Measurements from ENCODE around the gene PALMD.

Gene PALMD

GRCh38 chr1:99662539-99663080 is 16.7 kb downstream of the PALMD start:
- DNase-seq = no peak

DNA sequence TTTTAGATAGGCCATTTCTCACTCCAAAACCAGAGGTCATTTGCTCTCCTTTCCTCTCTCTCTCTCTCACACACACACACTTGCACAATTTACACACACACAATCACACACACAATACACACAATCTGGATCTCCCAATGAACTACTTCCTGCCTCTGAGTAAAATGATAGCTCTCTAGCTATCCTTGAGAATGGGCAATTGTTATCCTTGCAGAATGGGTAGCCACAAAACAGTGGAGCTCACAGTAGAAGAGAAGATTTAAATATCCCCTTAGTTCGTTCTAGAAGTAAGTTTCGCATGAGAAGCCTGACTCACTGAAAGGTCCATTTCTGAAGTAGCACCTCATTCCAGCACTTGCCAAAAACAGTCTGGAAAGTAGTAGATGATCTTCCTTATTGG is 17.6 kb downstream of the PALMD start:
- DNase-seq = no peak

DNA sequence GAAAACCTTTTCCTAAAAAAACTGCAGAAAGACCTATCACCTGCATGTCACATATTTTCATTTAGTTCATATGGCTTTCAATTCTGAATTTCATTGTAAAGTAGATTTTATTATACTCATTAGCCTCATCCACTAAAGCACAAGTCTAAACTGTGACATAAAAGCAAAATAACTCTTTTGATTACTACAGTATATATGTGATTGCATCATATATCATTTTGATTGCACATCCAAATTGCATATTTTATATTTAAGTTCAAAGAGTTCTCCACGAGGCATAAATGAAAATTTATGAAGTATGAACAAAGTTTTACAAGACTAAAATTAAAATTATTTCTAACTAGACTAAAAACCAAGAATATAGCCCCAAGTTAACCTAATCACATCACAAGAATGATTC is 19.3 kb downstream of the PALMD start:
- no peak for DNase-seq

- no peak for DNase-seq
Observed at GRCh38 chr1:99669376-99669775, 23.5 kb downstream of the PALMD start.

GRCh38 chr1:99669821-99670220 is 23.9 kb downstream of the PALMD start:
- no peak for DNase-seq

DNA sequence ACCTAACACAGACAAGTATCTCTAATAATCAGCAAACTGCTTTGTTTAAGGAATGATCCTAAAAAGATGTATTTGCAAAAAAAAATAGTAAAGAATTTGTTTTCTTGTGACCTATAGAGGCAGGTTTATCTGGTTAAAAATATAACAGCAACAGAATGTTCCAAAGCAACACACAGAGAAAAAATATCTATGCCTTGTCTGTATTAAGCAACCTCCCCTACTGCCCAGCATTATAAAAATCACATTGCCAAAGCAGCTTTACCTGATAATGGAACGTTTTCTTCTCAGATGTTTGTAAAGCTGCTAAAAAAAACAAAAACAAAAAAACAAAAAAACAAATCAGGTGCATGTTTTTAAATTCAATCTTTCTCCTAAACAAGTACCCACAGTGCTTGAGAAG is 24.7 kb downstream of the PALMD start:
- DNase-seq = no peak

- no peak for DNase-seq
Observed at GRCh38 chr1:99672038-99672437, 26.1 kb downstream of the PALMD start.

GRCh38 chr1:99672530-99673213 is 26.8 kb downstream of the PALMD start:
- DNase-seq = no peak

DNA sequence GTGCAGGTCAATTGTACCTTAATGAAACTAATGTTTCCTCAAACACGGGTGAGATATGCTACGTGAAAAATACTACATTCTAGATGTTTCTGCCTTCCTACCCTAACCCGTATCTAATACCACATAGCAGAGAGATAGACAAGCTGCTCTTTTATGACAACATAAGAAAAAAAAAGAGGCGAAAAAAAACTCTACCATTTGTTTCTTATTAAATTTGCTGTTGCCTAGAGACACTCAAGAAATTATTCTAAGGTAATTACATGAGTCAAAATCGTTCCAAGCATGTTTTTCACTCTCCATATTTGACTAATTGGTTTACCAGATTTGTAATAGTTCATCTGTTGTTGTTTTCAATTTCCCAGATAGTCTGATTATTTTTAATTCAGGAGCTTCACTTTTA is 27.4 kb downstream of the PALMD start:
- no peak for DNase-seq

DNA sequence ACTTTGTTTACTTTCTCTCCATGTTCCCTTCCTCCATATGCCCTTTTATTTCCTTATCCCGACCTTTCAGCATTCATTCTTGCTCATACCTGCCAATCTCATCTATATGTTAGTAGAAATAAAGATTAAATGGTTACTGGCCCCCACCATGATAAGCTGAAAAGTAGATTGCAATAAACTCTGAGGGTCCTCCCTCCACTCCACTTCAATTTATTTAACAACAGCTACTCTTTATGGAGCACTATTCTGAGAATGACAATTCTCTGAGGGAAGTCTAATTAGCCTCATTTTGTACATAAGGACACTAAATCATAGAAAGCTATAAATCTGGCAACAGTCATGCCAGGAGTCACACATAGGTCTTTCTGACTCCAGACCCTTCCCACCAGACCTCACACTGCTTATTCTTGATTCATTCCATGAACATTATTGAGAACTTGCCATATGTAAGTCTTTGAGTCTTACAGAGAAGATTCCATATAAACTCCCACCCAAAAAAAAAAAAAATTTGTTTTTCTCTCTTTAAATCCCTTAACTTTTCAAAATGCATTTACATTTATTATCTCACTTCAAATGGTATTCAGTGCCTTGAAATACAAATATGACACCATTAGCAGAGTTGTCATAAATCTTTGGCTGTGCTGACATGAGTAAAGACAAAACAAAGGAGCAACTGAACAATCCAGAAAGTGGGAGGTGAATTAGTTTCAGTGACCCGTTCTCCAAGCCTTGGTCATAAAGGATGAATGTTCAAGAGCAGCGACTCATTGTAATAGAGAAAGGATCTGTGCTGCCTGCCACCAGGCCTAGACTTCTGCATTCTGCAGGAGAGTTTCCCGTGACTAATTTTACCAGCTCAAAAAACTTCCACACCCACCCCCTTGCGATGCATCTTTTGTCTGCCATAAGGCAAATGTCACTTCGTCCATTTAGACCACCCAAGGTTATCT is 28.5 kb downstream of the PALMD start:
- DNase-seq = no peak

DNA sequence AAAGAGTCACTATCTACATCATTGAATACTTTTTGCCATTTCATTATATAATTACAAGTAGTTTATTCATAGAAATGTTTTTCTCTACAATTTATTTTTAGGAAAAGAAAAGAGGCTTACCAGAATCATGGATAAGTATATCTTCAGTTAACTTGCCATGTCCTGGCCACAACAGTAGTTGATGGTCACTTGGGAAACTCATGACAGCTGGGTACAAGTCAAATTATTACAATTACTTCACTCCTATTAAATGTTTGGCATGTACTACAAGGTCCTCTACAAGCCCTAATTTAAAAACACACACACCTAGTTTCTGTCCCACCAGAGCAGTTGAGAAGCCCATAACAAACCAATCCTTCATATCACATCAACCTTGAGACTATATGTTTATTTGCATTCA is 29.4 kb downstream of the PALMD start:
- no peak for DNase-seq

DNA sequence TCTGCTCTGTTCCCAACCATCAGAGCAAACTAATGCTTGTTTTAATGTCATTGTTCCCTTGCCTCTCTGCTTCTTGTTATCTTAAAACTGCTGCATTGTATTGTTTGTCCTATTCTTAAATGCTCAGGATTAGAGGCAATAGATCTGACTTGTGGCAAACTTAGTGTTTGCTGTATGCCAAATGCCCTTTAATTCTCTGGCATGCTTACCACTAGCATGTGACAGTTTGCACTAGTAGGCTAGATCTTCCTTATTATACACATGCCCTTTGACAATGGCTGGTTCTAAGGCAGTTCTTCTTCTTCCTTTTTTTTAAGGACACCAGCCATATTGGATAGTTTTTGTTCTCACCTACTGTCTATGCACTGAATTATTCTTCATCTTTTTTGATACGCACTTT is 30.1 kb downstream of the PALMD start:
- DNase-seq = no peak

DNA sequence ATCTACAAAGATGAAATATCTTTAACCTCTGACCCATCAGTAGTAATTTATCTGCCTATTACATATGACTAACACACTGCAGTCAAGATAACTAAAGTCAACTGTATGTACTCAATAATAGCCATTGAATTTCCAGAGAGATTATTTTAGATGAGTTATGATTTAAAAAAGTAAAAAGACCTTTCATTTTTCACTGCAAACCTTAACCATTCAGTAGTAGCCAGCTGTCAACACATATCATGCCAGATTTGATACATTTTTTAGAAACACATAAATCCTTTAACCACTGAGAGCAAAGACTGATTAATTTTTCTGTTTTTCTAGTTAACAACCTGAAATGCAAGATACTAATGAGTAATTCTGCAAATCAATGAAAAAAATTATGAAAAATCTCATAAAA is 31.0 kb downstream of the PALMD start:
- DNase-seq = no peak

GRCh38 chr1:99677416-99677815 is 31.5 kb downstream of the PALMD start:
- no peak for DNase-seq

- no peak for DNase-seq
Observed at GRCh38 chr1:99680270-99680669, 34.4 kb downstream of the PALMD start.

DNA sequence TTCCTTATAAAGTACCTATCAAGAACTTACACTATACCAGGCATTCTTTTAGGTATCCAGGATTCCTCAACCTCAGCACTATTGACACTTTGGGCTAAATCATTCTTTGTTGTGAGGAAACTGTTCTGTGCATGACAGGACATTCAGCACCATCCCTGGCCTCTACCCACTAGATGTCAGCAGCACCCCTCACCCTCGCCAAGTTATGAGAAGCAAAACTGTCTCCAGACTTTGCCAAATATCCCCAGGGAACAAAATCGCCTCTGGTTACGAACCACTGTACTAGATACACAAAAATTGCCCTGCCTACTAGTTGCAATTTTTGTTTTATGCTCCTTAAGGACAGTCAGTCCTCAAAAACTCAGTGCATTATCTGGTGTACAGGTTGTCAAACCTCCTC is 35.7 kb downstream of the PALMD start:
- no peak for DNase-seq

DNA sequence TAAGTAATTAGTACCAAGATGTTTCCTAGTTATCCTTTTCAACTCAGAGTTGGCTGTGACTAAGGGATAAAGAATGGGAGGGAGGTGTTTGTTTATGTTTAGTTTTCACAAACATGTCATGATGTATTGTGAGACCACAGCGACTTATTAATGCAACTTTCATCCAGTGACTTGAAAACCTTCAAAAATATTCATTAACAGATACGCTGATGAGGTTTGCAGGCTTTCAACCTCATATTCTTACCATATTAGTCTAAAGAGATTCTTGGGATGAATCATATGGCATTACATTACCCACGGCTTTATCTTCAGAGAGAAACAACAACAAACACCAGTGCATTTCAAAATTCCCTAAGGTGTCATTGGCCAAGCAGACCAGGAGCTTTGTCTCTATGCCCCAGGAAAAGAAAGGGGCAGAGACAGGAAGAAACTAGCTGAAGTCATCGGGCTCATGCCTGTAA is 36.4 kb downstream of the PALMD start:
- no peak for DNase-seq

DNA sequence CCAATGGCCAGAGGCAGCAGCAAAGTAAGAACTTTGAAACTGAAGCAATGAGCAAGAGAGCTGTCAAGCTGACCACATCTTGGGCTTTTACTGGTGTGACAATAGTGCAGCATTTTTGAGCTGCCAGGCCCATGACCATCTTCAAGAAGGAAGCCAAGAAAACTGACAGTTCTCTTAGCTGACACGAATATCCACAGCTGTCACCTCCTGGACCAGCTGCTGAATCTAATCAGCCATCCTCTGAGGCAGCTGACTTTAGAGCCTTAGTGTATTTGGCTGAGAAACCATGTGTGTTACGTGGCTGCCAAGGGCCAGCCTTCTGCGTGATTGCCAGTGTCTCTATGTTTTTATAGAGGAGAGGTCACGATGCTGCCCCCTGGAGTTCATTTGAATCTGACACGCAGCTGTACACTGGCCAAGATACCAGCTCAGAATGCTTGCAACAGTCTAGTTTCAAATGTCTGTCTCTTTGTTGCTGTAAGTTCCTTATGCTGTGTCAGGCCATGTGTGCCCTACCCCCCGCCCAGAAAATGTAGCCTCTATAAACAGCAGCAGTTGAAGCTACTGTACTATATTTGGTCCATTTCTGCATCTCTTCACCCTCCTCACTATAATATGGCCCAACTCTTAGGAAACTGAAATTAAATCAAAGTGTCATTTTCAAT is 39.7 kb downstream of the PALMD start:
- DNase-seq = peak; percentile 34

DNA sequence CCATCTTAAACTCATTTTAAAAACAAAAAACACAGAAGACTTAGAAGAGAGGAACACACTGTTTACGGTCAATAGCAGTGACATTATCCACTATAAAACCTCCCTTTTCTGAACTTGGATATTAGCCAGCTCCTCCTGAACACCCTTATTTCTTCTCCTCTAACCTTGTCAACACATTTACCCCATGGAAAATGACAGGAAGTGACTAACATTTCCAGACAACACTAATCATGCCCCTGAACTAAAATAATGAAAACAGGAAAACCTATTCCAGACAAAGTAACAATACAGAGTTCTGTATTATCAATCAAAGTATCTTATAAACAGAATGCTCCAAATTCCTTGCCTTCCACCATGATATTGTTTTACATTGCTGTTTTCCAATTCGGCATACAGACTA is 45.3 kb downstream of the PALMD start:
- DNase-seq = no peak

GRCh38 chr1:99696616-99697015 is 50.7 kb downstream of the PALMD start:
- no peak for DNase-seq

- no peak for DNase-seq
Observed at GRCh38 chr1:99697580-99697979, 51.7 kb downstream of the PALMD start.

GRCh38 chr1:99700020-99700419 is 54.1 kb downstream of the PALMD start:
- no peak for DNase-seq

- no peak for DNase-seq
Observed at GRCh38 chr1:99702221-99702620, 56.3 kb downstream of the PALMD start.

All from GDM1 (cell line).